Heart left ventricle (tissue), 16 donors: ENCODE results near the gene MICAL2. TPM values are rescaled to one million over a fixed set of nuclear protein-coding genes. Genes with fewer than 3 reads are reported as not detected.

Source experiments
- ATAC-seq, 4 donors: fragments of 200-7000 bp; cut with Tn5 transposase; one replicate each; pipeline ENCODE4 v1.9.1; 2020 to 2022; ENCODE audit warnings: moderate library complexity in 4 of 4, mild to moderate bottlenecking in 3 of 4, moderate number of reproducible peaks in 1 of 4
- DNase-seq, 5 donors: peaks; one replicate each; pipeline ENCODE4 v3.0.0-alpha.2; 2020
- H3K27ac ChIP-seq, 12 donors: fragments of 200-600 bp; sonication (generic) in 4 of 12; one replicate each; pipeline versions ENCODE4 v1.5.0 to v1.8.0; 2016 to 2022; ENCODE audit warnings: mild to moderate bottlenecking in 2 of 12
- H3K27me3 ChIP-seq, 9 donors: fragments of 200-600 bp; sonication (generic) in 2 of 9; one replicate each; pipeline versions ENCODE4 v1.5.1 to v1.8.0; 2016 to 2022; ENCODE audit warnings: mild to moderate bottlenecking in 3 of 9
- H3K36me3 ChIP-seq, 9 donors: fragments of 200-600 bp; sonication (generic) in 2 of 9; one replicate each; pipeline versions ENCODE4 v1.5.0 to v1.8.0; 2018 to 2022; ENCODE audit warnings: mild to moderate bottlenecking in 2 of 9
- H3K4me1 ChIP-seq, 12 donors: fragments of 200-600 bp; sonication (generic) in 4 of 12; one replicate each; pipeline versions ENCODE4 v1.5.0 to v1.8.0; 2016 to 2022; ENCODE audit warnings: mild to moderate bottlenecking in 3 of 12
- H3K4me3 ChIP-seq, 12 donors: fragments of 200-600 bp; sonication (generic) in 4 of 12; one replicate each; pipeline versions ENCODE4 v1.5.0 to v1.8.0; 2017 to 2022; ENCODE audit warnings: mild to moderate bottlenecking in 9 of 12, moderate library complexity in 4 of 12
- H3K9me3 ChIP-seq, 12 donors: fragments of 200-600 bp; sonication (generic) in 4 of 12; one replicate each; pipeline versions ENCODE4 v1.5.0 to v1.8.0; 2016 to 2022; ENCODE audit warnings: mild to moderate bottlenecking in 1 of 12
- POLR2A ChIP-seq, 2 donors: fragments of 450-650 bp; IDR thresholded peaks; one replicate each; pipeline ENCODE4 v1.6.1; 2017; ENCODE audit warnings: antibody characterized with exemption in 2 of 2, mild to moderate bottlenecking in 2 of 2, moderate library complexity in 2 of 2
- WGBS, 4 donors: extraction: QIAGEN DNeasy Blood & Tissue Kit in 2 of 4; methylation state at CpG; one replicate each; pipeline versions ENCODE4 v1.1.5 to v1.1.7; 2013 to 2018; 5-methylcytosine and 5-hydroxymethylcytosine counted together
- intact Hi-C, 10 donors: fragments of 100-400 bp; cut with DNase I; formaldehyde crosslinking; loops; one replicate each; pipeline versions ENCODE4 v1.11.1 to v1.14.2; 2022
- polyA plus RNA-seq, 2 donors: library from polyadenylated mRNA; stranded (reverse); fragments of 200-250 nt; gene quantifications; one replicate each; pipeline ENCODE4 v1.2.3, GENCODE V29; 2013
- total RNA-seq, 9 donors: library from RNA; depleted of rRNA in 2 of 9; stranded (reverse); fragments of >200 nt in 2 of 9; fragmentation: NEBNext Ultra II Directional in 3 of 9; extraction: Animal tissue kit (Norgen Biotek cat#: 25700) in 3 of 9; gene quantifications; one replicate each; pipeline versions ENCODE4 v1.1.0 to v1.2.4, GENCODE V29; 2016 to 2023
- TF ChIP-seq, protein P1 (sequence below), 12 donors: fragments of 200-600 bp; sonication (generic) in 4 of 12; IDR thresholded peaks; one replicate each; pipeline versions ENCODE4 v1.5.0 to v1.8.0; 2018 to 2022; ENCODE audit warnings: antibody characterized with exemption in 12 of 12, mild to moderate bottlenecking in 5 of 12
- donor health status: ischemic (EF 13 %, LVEDD 7.1; RV severe dilation, severe dysfunction).
- donor health status: healthy with polysubstance abuse.
- donor health status: DM: no; HTN: yes; CAD: no.
- donor health status: DM: no; HTN: no; CAD: no.
- donor health status: ischemic (EF 25% LVEDD 6.9; RV normal size, moderate dysfunction).
- donor health status: ischemic (EF 25% LVEDD 5.7; RV mildly dilated, moderate dysfunction).
- donor health status: healthy.
- donor health status: DM: yes; HTN: yes; CAD: no.
- donor health status: ischemic (EF 35%, LVEDD 5.7; RV mildly dilated, moderate dysfunction).
- donor health status: nonischemic (EF 11% LVEDD 7.7; RV severe dilation, severe dysfunction).
- donor health status: DM: yes; HTN: yes; CAD: no.
- donor health status: PGD.
- donor health status: ischemic (EF 29% LVEDD 5.4; RV normal size, mild dysfunction).
- donor health status: nonischemic (EF 23%, LVEDD 6.1; RV moderate dilation, normal function).

Gene MICAL2
- total and polyA plus RNA-seq, 11 donors, result 37.6 to 110 (median 86.4) TPM

DNA sequence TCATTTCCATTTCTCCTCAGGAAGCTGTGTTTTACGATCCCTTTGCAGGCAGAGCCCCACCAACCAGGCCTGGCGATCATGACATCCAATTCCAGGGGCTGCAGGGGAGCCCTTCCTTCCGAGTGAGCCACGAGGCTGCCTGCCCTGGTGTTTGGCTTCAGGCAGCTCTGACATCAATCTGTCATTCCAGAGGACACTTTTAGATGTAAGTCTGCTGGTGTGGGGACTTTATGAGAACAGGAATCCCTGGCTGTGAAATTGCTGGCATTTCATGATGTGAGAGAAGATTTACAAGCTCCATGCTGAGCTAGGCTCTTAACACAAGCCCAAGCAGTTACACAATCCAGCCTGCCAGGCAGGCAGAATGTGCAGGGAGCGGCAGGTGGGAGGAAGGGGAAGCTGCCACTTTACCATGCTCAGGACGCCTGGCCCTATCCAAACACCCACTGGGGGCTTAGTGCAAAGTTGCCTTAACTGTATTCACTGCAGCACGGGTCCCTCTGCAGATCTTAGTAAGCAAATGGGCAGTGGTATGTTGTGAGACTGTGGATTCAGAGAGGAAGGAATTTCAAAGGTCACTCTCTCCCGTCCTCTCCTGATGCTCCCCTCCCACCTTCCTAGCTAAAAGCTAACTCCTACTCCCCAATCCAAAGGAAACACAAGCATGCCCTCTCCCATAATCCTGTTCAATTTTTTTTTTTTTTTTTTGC, 43.4 kb upstream of the MICAL2 start:
- TF ChIP-seq, protein P1, sequence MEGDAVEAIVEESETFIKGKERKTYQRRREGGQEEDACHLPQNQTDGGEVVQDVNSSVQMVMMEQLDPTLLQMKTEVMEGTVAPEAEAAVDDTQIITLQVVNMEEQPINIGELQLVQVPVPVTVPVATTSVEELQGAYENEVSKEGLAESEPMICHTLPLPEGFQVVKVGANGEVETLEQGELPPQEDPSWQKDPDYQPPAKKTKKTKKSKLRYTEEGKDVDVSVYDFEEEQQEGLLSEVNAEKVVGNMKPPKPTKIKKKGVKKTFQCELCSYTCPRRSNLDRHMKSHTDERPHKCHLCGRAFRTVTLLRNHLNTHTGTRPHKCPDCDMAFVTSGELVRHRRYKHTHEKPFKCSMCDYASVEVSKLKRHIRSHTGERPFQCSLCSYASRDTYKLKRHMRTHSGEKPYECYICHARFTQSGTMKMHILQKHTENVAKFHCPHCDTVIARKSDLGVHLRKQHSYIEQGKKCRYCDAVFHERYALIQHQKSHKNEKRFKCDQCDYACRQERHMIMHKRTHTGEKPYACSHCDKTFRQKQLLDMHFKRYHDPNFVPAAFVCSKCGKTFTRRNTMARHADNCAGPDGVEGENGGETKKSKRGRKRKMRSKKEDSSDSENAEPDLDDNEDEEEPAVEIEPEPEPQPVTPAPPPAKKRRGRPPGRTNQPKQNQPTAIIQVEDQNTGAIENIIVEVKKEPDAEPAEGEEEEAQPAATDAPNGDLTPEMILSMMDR (IDR thresholded peaks at IDR 0.05), result no peak
- TF ChIP-seq POLR2A (IDR thresholded peaks at IDR 0.05), result no peak
- intact Hi-C loops, result no loop called here
- ATAC-seq, result peak in 3 of 4 donors; percentile 67 to 79 (median 70)
- 52 to 62% (median 55%) methylated on average over 8 of the region's 8 CpGs for WGBS, 4 donors
- H3K36me3 ChIP-seq, result no peaks in the 10 kb centered on the region
- no peak overlapping the region for H3K4me3 ChIP-seq
- peaks cover 0 to 13% (median 8%) of the 10 kb centered on the region in 12 donors for H3K4me1 ChIP-seq
- no peaks in the 10 kb centered on the region for H3K27me3 ChIP-seq
- DNase-seq, result no peak
- H3K27ac ChIP-seq, result peak overlapping the region in 3 of 12 donors; percentile 0 to 62 (median 31)
- H3K9me3 ChIP-seq, result peaks cover 0 to 7% (median 0%) of the 10 kb centered on the region in 12 donors

DNA sequence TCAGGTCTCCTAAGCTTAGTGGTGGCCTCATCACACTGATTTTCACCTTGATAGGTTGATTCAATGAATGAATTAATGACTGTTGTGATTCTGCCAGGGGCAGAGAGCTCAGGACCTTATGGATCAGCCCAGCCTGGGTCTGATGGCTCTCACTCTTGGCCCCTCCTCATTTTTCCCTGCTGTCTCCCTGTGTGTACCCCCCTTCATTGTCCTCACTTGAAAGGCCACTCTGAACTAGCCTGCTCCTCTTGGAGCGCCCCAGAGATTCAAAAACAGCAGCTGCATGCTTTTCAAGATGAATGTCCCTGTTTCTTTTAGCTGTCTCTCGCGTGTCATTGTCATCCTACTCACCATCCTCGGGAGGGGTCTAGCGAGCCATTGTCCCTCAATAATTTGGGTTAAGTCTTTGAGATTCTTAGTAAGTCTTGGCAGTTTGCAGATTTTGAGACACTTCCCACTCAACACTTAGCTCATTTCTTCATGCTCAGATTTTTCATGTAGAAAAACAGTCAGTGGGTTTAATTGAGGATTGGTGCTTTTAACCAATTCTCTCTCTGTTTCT, 42.5 kb upstream of the MICAL2 start:
- Histone ChIP-seq H3K9me3 (peaks cover 0 to 7% (median 0%) of the 10 kb centered on the region in 12 donors), H3K36me3 (no peaks in the 10 kb centered on the region), H3K27ac (peak overlapping the region in 1 of 12 donors; percentile 62), H3K27me3 (no peaks in the 10 kb centered on the region), H3K4me3 (no peak overlapping the region), H3K4me1 (peaks cover 0 to 13% (median 8%) of the 10 kb centered on the region in 12 donors)
- DNase-seq (no peak), ATAC-seq (no peak)
- intact Hi-C loops, result no loop called here
- TF ChIP-seq POLR2A (IDR thresholded peaks at IDR 0.05), result no peak
- TF ChIP-seq, protein P1 (IDR thresholded peaks at IDR 0.05), result no peak
- WGBS, 4 donors, result 83 to 92% (median 91%) methylated on average over 5 of the region's 5 CpGs

DNA sequence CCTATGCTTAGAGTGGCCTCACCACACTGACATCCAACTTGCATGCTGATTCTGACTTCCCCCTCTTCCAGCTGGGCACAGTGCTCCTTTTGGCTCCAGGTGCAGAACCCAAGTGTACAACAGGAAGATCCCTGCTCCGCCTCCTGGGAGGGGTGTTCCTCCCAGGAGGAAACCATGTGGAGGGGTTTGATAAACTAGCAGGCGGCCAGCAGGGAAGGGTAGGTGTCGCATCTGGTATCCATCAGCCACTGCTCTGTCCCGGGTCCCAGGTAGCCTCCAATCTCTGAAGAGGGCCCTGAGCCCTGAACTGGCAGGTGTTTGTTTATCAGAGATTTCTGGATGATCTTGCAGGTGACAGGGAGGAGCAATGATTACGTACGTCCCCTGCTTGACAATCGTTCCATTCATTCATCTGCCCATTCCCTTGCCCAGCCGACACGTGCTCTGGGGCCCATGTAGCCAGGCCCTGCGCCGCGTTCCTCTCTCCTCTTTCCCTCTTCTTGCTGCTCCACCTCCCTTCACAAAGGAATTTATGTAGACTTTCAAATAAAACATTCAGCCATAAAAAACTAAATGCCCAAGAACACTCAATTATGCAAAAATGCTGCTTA, 41.2 kb upstream of the MICAL2 start:
- Histone ChIP-seq H3K4me3 (no peak overlapping the region), H3K27ac (no peak overlapping the region), H3K4me1 (peaks cover 0 to 13% (median 8%) of the 10 kb centered on the region in 12 donors), H3K9me3 (peaks cover 0 to 7% (median 0%) of the 10 kb centered on the region in 12 donors), H3K36me3 (no peaks in the 10 kb centered on the region), H3K27me3 (no peaks in the 10 kb centered on the region)
- ATAC-seq, result peak in 1 of 4 donors; percentile 4
- intact Hi-C loops, result no loop called here
- no peak for DNase-seq
- 66 to 80% (median 69%) methylated on average over 12 of the region's 12 CpGs for WGBS, 4 donors
- TF ChIP-seq POLR2A (IDR thresholded peaks at IDR 0.05), result no peak
- TF ChIP-seq, protein P1 (IDR thresholded peaks at IDR 0.05), result no peak
